Activated naive CD4-positive, alpha-beta T cell (primary cell): ENCODE measurements around the gene S100B.
"Not testable (repeated sequence)": the region's sequence is repeated elsewhere in the genome, so short reads cannot be mapped to it uniquely, and the experiment has no call there.

Experiments used
- DNase-seq, 4 experiments: peaks; one replicate each; lab custom pipeline; 2025; lab: John Stamatoyannopoulos, UW

Gene S100B

DNA sequence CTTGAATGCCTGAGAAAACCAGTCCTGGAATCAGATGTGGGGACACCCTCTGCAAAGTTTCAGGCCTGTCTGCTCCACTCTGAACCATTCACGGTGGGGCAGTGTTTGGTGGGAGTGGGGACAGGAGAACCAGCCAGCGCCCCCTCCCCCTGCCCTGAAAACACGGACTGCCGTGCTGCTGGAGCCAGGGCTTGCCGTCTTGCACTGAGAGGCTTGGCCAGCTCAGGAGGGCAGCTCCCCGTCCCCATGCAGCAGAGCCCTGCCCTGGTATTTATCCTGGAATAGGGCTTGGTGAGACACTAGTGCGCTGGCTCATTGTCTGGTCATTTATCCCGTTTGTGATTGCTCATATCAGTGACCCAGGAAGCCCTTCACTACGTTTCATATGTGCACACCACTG, 3.9 kb downstream of the S100B start:
- DNase-seq, result no peak

DNA sequence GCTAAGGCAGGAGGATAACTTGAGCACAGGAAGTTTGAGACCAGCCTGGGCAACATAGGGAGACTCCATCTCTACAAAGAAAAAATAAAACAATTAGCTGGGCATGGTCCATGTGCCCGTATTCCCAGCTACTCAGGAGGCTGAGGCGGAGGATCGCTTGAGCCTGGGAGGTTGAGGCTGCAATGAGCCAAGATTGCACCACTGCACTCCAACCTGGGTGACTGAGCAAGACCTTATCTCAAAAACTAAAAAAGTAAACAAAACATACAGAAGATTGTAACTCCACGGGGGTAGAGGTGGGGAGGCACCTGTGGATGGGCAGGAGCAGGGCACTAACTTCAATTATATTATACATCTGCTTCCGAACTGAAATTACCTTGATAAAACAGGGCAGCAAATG, 4.6 kb downstream of the S100B start:
- no peak for DNase-seq

DNA sequence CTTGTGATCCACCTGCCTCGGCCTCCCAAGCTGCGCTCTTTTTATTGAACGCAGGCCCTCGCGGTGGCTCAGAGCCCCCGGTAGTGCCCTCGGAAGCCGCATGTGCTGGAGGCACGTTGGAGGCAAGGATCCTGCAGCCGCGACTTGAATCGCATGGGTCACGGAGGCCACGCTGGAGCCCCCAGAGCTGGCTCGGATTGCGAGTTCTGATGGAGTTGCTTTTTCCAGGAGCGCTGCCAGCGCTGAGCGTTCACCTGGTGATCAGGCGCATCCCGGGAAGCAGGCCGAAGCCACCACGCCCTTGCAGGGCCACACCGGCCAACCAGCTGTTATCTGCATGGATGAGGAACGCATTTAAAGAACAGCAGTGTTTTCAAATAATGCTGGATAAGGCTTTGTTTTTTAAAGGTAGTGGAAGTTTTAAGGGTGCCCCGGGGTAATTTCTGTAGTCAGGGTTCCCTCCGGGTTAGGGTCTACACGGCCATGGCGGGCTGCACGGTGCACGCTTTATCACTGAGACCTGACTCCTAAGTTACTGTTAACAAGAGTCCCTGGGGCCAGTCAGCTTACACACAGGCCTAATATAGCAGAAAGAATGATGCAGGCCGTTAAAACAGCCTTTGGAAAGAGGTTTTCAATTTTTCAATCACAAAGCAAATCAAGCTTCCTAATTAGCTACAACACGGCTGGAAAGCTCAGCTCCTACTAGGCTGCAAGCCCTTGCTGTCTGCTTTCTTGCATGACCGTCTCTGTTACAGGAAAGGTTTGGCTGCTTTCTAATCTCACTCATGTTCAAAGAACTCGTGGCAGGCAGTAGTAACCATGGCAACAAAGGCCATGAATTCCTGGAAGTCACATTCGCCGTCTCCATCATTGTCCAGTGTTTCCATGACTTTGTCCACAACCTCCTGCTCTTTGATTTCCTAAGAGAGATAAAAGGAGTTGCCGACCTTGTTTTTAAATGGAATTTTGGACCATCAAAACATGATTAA, 6.0 kb downstream of the S100B start:
- no peak for DNase-seq

DNA sequence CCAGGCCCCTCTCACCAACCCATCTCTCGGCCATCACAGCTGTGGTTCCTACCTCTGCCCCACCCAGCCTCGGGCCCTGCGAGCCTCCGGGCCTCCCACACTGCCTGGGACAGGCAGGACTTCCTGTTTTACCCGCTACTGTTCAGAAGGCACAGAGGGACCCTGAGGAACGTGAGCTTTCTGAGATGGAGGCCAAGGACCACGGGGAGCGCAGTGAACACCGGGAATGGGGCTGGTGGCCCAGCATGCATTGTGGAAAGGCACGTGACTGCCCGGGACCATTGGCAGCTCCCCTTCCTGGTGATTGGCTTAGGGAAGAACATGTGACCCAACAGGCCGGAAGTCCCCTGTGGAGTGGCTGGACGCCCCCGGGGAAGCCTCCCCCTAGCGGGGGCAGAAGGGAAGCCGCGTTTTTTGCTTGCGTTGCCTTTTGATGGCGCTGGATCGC, 7.0 kb downstream of the S100B start:
- DNase-seq, result no peak

DNA sequence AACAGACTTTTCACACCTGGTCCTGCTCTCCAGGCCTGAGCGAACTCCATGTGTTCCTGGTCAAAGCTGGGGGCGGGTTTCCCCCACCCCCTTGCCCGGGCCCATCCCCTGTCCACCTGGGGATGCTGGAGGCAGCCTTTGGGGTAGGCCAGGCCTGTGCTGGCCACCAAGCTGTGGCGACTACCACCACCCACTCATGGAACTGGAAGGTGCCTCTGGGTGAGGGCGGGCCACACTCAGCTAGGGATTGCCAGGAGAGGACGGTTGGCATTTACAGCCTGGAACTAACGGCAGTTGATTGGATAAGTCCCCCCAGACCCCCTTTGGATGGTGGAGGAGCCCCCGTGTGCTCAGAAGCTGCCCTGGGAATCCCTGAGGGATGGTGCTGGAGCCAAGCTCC, 7.9 kb downstream of the S100B start:
- no peak for DNase-seq

DNA sequence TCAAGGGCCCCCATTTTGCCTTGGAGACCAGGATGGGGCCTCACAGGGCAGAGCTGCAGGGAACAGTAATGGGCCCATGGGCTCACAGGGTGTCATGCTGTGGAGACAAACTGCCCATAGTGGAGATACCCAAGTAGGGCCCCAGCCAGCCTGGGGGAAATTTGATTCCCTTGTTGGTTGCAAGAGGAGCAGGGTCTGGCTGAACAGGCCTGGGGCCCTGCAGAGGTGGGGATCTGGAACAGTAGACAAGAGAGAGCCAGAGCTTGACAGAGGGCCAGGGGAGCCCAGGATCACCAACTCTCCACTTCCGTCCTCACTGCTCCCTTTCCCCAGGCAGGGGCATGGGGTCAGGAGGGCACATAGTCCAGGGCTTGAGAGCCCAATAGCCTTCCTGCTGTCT, 8.7 kb downstream of the S100B start:
- no peak for DNase-seq

DNA sequence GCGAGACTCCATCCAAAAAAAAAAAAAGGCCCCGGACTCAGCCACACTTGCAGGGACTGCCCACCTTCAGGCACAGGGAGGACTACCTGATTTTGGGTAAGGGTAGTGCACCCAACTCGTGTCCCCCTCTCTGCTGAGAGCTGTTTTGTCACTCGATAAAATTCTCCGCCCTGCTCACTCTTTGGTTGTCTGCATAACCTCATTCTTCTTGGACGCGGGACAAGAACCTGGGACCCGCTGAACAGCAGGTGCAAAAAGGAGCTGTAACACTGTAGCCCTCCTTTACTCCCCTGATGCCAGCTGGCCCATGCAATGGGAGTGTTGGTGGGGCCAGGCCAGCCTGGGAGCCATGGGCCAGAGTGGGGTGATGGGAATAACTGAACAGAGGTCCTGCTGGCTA, 10.6 kb downstream of the S100B start:
- no peak for DNase-seq

DNA sequence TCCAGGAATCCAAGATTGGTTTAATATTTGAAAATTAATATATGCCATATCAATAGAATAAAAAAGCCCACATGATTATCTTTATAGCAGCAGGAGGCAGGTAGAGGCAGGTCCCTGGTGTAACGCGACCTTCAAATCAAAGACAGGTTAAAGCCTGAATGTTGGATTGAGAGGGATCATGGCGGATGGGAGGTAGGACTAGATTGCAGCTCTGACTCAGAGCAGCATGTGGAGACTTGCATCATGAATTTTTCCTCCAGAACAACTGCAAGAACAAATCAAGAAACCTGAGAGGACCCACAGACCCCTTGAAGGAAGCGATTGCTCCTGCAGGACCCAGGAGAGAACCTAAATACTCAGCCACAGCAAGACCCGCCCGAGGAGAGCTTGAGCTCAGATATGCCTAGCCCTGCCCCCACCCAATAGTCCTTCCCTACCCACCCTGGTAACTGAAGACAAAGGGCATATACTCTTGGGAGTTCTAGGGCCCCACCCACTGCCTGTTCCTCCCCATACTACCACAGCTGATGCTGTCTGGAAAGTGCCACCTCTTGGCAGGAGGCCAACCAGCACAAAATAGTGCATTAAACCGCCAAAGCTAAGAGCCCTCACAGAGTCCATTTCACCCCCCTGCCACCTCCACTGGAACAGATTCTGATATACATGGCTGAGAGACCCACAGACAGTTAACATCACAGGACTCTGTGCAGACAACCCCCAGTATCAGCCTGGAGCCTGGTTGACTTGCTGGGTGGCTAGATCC, 19.5 kb downstream of the S100B start:
- no peak for DNase-seq

DNA sequence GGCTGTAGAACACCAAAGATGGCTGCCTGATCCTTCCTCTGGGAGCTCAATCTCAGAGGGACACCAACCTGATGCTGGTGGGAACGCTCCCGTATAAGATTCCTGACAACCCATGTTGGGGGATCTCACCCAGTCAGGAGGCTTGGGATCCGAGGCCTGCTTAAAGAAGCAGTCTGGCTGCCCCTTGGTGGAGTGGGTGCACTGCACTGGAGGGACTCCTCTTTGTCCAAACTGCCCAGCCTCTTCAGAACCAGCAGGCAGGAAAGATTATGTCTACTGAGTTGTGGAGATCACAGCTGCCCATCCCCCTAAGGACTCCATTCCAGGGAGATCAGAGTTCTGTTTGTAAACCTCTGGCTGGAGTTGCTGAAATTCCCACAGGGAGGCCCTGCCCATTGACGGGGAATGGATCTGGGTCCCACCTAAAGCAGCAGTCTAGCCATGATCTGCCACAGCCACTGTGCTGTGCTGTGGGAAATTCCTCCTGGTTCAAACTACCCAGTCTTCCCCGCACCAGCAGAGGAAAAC, 23.0 kb downstream of the S100B start:
- DNase-seq, result no peak

DNA sequence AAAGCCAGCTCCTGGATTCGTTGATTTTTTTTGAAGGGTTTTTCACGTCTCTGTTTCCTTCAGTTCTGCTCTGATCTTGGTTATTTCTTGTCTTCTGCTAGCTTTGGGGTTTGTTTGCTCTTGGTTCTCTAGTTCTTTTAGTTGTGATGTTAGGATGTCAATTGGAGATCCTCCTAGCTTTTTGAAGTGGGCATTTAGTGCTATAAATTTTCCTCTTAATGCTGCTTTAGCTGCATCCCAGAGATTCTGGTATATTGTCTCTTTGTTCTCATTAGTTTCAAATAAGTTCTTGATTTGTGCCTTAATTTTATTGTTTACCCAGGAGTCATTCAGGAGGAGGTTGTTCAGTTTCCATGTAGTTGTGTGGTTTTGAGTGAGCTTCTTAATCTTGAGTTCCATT, 25.5 kb downstream of the S100B start:
- not testable (repeated sequence) for DNase-seq

DNA sequence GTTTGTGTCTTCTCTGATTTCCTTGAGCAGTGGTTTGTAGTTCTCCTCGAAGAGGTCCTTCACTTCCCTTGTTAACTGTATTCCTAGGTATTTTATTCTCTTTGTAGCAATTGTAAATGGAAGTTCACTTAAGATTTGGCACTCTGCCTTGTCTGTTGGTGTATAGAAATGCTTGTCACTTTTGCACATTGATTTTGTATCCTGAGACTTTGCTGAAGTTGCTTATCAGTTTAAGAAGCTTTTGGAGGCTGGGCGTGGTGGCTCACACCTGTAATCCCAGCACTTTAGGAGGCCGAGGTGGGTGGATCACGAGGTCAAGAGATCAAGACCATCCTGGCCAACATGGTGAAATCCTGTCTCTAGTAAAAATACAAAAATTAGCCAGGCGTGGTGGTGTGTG, 27.1 kb downstream of the S100B start:
- DNase-seq, result not testable (repeated sequence)

DNA sequence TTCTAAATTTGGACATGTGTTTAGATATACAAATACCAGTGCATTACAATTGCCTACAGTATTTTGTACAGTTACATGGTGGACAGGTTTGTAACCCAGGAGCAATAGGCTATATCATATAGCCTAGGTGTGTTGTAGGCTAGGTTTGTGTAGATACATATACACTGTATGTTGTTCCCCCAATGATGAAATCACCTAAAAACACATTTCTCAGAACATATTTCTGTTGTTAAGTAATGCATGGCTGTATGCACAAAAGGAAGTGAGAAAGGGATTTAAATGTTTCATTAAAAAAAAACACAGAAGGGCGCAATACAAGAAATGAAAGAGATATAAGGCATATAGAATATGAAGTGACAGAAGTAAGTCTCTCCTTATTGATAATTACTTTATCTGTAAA, 32.0 kb downstream of the S100B start:
- DNase-seq, result no peak

DNA sequence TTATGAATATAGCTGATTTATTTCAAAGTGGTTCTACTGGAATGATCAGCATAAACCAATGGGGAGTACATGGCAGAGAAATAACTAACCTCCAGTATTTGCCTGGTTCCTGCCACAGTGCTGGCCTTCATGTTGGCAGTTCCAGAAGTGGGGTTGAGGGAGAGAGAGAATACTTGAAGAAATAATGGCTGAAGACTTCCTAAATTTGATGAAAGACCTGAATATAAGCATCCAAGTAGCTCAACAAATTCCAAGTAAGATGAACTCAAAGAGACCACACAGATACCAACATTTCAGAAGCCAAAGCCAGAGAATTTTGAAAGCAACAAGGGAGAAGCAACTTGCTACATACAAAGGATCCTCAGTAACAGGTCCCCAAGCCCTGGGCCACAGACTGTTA, 34.3 kb downstream of the S100B start:
- no peak for DNase-seq

DNA sequence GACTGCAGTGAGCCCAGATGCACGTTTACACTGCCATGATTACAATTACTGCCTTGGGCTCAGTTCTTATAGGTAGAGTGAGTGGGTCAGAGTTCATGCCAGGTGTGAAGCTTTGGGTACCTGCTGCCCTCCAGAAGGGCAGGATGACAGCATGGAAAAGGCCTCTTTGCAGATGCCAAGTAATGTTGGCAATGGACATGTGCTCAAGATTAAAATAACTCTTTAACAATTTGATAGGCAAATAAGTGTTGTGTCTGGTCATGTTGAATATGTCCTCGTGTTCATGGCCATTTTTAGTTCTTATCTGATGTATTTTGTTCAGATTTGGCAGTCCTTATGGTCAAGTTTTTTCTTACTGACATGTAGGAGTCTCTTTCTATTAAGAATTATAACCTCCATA, 34.8 kb downstream of the S100B start:
- DNase-seq, result no peak

DNA sequence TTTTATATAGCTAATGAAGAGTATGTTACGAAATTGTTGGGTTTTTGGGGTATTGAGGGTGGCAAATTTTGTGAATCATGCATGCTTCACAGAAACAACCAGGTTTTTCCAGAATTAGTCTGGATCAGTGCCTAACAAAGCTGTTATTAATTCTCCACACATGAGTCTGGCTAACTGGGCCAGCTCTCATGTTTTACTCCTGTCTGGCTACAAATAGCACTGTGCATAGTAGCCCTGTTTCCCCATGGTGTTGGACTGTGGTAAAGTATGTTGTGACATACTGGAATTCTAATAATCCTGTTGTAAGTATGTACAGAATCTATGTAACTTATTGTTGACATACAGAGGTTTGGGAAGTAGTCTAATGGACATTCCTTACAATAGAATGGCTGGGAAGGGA, 35.8 kb downstream of the S100B start:
- DNase-seq, result no peak

DNA sequence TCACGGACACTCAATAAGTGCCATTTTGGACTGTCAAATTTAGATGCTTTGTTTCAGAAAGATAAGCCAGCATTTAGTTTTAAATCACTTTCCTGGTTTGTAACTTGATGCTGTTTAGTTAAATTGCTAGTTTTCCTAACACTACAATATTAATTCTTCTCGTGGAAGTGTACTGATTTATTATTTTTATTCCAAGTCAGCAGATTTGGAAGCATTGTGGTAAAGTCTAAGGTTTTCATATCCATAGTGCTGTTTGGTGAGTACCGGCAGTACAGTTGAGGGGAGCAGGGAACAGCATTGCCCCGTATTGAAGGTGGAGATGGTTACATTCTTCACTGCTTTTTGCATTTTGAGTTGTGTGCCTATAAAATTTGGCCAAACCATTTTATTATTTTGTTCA, 36.3 kb downstream of the S100B start:
- no peak for DNase-seq

DNA sequence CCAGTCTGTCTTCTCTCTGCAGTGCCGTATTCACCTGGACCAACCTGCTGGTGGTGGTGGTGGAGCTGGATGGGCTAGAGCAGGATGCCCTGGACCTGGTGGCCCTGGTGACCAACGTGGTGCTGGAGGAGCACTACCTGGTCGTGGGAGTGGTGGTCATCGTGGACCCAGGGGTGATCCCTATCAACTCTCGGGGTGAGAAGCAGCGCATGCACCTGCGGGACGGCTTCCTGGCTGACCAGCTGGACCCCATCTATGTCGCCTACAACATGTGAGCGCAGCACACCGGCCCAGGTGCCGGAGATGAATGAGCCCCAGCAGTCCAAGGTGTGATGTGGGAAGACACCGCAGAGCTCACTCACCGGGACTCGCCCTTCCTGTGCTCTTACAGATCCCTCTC, 37.5 kb downstream of the S100B start:
- no peak for DNase-seq

DNA sequence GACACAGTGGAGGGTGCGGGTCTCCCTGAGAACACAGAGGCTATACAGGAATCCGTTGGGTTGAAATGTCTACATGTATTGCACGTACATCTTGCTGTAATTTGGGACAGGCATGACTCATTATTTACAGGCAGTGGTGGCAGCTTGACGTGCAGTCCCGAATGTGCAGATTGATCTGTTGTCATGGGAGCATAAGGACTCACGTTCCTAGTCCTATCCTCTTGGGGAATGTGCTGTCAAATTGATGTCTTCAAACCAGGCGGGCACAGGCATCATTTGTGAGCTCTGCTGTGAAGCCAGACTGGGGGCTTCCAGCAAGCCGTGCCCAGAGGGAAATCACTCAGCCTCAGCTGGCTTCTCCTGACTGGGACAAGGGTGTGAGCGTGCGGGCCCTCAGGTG, 40.5 kb downstream of the S100B start:
- no peak for DNase-seq

DNA sequence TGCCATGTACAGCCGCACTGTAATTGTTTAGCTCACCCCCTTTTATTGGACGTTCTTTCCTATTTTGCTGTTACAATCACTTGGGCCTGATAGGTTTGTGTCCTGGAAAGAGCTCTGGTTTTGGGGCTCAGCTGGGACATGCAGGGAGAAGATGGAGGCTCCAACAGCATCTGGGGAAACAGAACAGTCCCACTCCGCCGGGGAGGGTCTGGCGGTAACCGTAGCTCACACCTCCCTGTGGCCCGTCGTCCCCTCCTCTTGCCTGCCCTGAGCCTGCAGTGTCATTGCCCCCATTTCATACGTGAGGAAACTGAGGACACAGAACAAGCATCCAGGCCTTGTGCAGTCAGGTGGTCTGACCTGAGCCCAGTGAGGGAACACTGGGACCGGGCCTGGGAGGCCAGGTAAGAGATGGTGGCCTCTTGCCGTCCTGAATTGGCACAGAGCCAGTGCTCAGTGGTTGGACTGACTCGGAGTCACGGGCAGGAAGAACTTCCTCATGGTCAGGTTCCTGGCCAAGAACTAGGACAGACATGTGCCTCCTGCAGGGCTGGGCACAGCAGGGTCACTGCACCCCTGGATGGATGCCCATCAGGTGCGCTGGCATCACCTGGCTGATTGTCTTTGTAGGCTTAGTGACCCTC, 41.8 kb downstream of the S100B start:
- DNase-seq, result no peak

DNA sequence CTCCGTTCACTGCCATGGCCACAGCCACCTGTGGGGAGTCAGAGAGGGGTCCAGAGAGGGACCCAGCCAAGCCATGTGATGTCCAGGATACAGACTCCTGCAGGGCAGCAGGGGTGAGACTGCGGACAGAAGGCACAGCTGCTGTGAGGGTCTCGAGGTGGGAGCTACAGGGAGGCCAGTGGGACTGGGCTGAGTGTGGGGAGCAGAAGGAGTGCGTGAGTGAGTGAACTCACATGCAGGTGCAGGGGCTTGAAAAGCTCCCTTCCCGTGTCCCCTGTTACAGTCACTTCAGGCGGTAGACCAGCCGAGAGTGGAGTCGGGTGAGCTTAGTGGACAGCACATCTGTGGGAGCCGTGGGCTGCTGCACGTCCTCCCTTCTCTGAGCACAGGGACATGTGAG, 42.4 kb downstream of the S100B start:
- DNase-seq, result no peak

DNA sequence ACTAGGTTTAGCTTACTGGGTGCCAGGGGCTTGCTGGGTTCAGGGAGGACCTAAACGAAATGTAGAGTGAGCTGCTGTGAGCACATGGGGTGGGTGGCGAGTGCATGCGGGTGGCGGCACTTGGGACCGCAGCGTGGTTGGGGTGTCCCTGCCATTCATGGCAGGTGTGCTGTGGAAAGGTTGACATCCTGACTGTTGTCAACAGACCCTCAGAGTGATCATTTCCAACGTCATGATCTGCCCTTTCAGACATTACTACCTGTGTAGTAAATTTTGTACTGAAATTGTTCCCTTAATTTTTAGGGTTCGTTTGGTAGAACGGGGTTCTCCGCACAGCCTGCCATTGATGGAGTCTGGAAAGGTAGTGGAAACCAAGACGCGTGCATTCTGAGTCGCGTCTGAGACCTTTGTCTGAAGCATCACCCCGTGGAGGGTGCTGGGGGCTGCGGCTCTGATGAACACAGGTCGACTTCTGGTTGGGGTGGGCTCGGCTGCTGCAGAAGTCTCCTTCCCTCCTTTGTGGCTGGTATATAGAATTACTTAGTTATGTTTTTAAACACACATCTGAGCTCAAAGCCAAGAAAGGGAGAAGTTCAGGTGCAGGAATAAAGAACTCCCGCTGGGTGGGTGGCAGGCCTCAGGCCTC, 43.3 kb downstream of the S100B start:
- DNase-seq, result no peak
